H9 (cell line): ENCODE results near the gene TSPAN13. TPM values are rescaled to one million over a fixed set of nuclear protein-coding genes. Genes with fewer than 3 reads are reported as not detected.

Experiments
- DNase-seq: peaks from one replicate; pipeline ENCODE4 v3.0.0-alpha.2; 2017
- H2AFZ ChIP-seq: one replicate; pipeline ENCODE4 v1.6.1; 2013; ENCODE audit warnings: mild to moderate bottlenecking, low read length, control low read depth, moderate library complexity
- H2AK5ac ChIP-seq: 2 replicates; pipeline ENCODE4 v1.6.1; 2013; ENCODE audit warnings: low read length, control low read depth, mixed read lengths; ENCODE audit not compliant: insufficient read length
- H2BK120ac ChIP-seq: one replicate; pipeline ENCODE4 v1.6.1; 2013; ENCODE audit warnings: low read depth, mild to moderate bottlenecking, low read length, control low read depth, inconsistent platforms; ENCODE audit not compliant: poor library complexity, severe bottlenecking
- H2BK12ac ChIP-seq: 2 replicates; pipeline ENCODE4 v1.6.1; 2013; ENCODE audit warnings: low read length, control low read depth, mixed read lengths, low read depth; ENCODE audit not compliant: insufficient read length
- H2BK15ac ChIP-seq: 2 replicates; pipeline ENCODE4 v1.6.1; 2013; ENCODE audit warnings: low read depth, low read length, control low read depth
- H2BK20ac ChIP-seq: one replicate; pipeline ENCODE4 v1.6.1; 2013; ENCODE audit warnings: low read depth, mild to moderate bottlenecking, low read length, control low read depth, inconsistent platforms; ENCODE audit not compliant: poor library complexity, severe bottlenecking
- H2BK5ac ChIP-seq: 2 replicates; pipeline ENCODE4 v1.6.1; 2013; ENCODE audit warnings: low read length, control low read depth, mixed read lengths; ENCODE audit not compliant: insufficient read length
- H3K14ac ChIP-seq: 2 replicates; pipeline ENCODE4 v1.6.1; 2013; ENCODE audit warnings: low read length, control low read depth; ENCODE audit not compliant: insufficient read depth
- H3K18ac ChIP-seq: 2 replicates; pipeline ENCODE4 v1.6.1; 2013; ENCODE audit warnings: low read depth, mild to moderate bottlenecking, mixed read lengths, low read length, control low read depth; ENCODE audit not compliant: insufficient read length
- H3K23ac ChIP-seq: 2 replicates; pipeline ENCODE4 v1.6.1; 2013; ENCODE audit warnings: low read length, control low read depth, mixed read lengths, low read depth; ENCODE audit not compliant: insufficient read length
- H3K23me2 ChIP-seq: 2 replicates; pipeline ENCODE4 v1.6.1; 2013; ENCODE audit warnings: low read depth, mild to moderate bottlenecking, mixed read lengths, low read length, control low read depth; ENCODE audit not compliant: insufficient read length, poor library complexity, severe bottlenecking
- H3K27ac ChIP-seq: 2 replicates; pipeline ENCODE4 v1.5.1; 2013; ENCODE audit warnings: low read length, control low read depth, mixed read lengths, low read depth; ENCODE audit not compliant: insufficient read length
- H3K27me3 ChIP-seq: 2 replicates; pipeline ENCODE4 v1.6.1; 2013; ENCODE audit warnings: low read length, control low read depth, inconsistent platforms; ENCODE audit not compliant: insufficient read depth
- H3K4ac ChIP-seq: 2 replicates; pipeline ENCODE4 v1.6.1; 2013; ENCODE audit warnings: low read depth, mild to moderate bottlenecking, control low read depth, inconsistent platforms, low read length, moderate library complexity
- H3K4me1 ChIP-seq: 2 replicates; pipeline ENCODE4 v1.6.1; 2013; ENCODE audit warnings: low read length, control low read depth, inconsistent platforms; ENCODE audit not compliant: insufficient read depth
- H3K4me2 ChIP-seq: 2 replicates; pipeline ENCODE4 v1.6.1; 2013; ENCODE audit warnings: low read length, control low read depth, mixed read lengths; ENCODE audit not compliant: insufficient read length, insufficient read depth
- H3K56ac ChIP-seq: 2 replicates; pipeline ENCODE4 v1.6.1; 2013; ENCODE audit warnings: low read depth, mild to moderate bottlenecking, mixed read lengths, low read length, control low read depth; ENCODE audit not compliant: insufficient read length
- H3K79me1 ChIP-seq: 2 replicates; pipeline ENCODE4 v1.6.1; 2013; ENCODE audit warnings: low read depth, mild to moderate bottlenecking, moderate library complexity, low read length, control low read depth, inconsistent platforms; ENCODE audit not compliant: insufficient read depth, poor library complexity, severe bottlenecking
- H3K79me2 ChIP-seq: 2 replicates; pipeline ENCODE4 v1.6.1; 2013; ENCODE audit warnings: low read length, control low read depth, inconsistent platforms; ENCODE audit not compliant: insufficient read depth
- H3K9ac ChIP-seq: 2 replicates; pipeline ENCODE4 v1.6.1; 2013; ENCODE audit warnings: low read length, control low read depth, mixed read lengths; ENCODE audit not compliant: insufficient read length; ENCODE audit errors: extremely low read depth
- H3K9me3 ChIP-seq: one replicate; pipeline ENCODE4 v1.6.1; 2013; ENCODE audit warnings: low read depth, low read length, inconsistent platforms; ENCODE audit not compliant: control insufficient read depth
- H3T11ph ChIP-seq: one replicate; pipeline ENCODE4 v1.6.1; 2013; ENCODE audit warnings: mild to moderate bottlenecking, low read length, control low read depth, inconsistent platforms
- H4K20me1 ChIP-seq: one replicate; pipeline ENCODE4 v1.6.1; 2013; ENCODE audit not compliant: control insufficient read depth, insufficient read length, insufficient read depth
- H4K5ac ChIP-seq: 2 replicates; pipeline ENCODE4 v1.6.1; 2013; ENCODE audit warnings: low read depth, mild to moderate bottlenecking, mixed read lengths, low read length, control low read depth; ENCODE audit not compliant: insufficient read length
- H4K8ac ChIP-seq: replicated peaks from 2 replicates; pipeline ENCODE4 v1.6.1; 2013; ENCODE audit warnings: low read length, control low read depth, mixed read lengths, low read depth; ENCODE audit not compliant: insufficient read length
- H4K91ac ChIP-seq: 2 replicates; pipeline ENCODE4 v1.6.1; 2013; ENCODE audit warnings: low read depth, mild to moderate bottlenecking, moderate library complexity, mixed read lengths, low read length, control low read depth; ENCODE audit not compliant: insufficient read length
- H3K27ac Mint-ChIP-seq, 3 experiments: 2 replicates in 2 of 3; 3 replicates in 1 of 3; pipeline ENCODE4 v1.8.0; 2020 to 2021; ENCODE audit warnings: mixed read lengths in 3 of 3, mild to moderate bottlenecking in 1 of 3, moderate library complexity in 1 of 3
- H3K27me3 Mint-ChIP-seq: 2 replicates; pipeline ENCODE4 v1.8.0; 2021; ENCODE audit warnings: low read depth, mild to moderate bottlenecking, moderate library complexity, mixed read lengths
- H3K36me3 Mint-ChIP-seq, 3 experiments: 2 replicates in 2 of 3; 3 replicates in 1 of 3; pipeline ENCODE4 v1.8.0; 2020 to 2021; ENCODE audit warnings: low read depth in 3 of 3, mixed read lengths in 3 of 3; ENCODE audit not compliant: insufficient read depth in 1 of 3
- H3K4me1 Mint-ChIP-seq, 2 experiments: 2 replicates each; pipeline ENCODE4 v1.8.0; 2020; ENCODE audit warnings: mixed read lengths in 2 of 2
- H3K4me3 Mint-ChIP-seq, 2 experiments: 2 replicates in 1 of 2; 3 replicates in 1 of 2; pipeline ENCODE4 v1.8.0; 2020 to 2021; ENCODE audit warnings: mild to moderate bottlenecking in 2 of 2, mixed read lengths in 2 of 2, moderate library complexity in 1 of 2
- H3K9me3 Mint-ChIP-seq, 2 experiments: 2 replicates in 1 of 2; 3 replicates in 1 of 2; pipeline ENCODE4 v1.8.0; 2020; ENCODE audit warnings: mild to moderate bottlenecking in 2 of 2, mixed read lengths in 2 of 2, moderate library complexity in 1 of 2
- CTCF ChIP-seq: fragments of 200-600 bp; sonication (generic); conservative IDR thresholded peaks from 3 replicates; pipeline ENCODE4 v1.8.0; 2021; ENCODE audit warnings: antibody characterized with exemption, mild to moderate bottlenecking
- WGBS: extraction: QIAGEN DNeasy Blood & Tissue Kit; methylation state at CpG from one replicate; pipeline ENCODE4 v1.1.7; 2013; ENCODE audit warnings: missing lambda C conversion rate, low lambda C conversion rate, mixed read lengths; ENCODE audit not compliant: insufficient read length; ENCODE audit errors: extremely low coverage; 5-methylcytosine and 5-hydroxymethylcytosine counted together
- total RNA-seq: library from RNA; stranded (reverse); gene quantifications from 2 replicates; pipeline ENCODE4 v1.2.1, GENCODE V29; 2021

Gene TSPAN13
- total RNA-seq, 1 experiment from 2014 or later, result 18.7 TPM

- H3K9me3 Mint-ChIP-seq, result no peaks in the 10 kb centered on the region
- no peak for TF ChIP-seq CTCF
- no peak overlapping the region for H2BK15ac ChIP-seq
- H3K27me3 Mint-ChIP-seq, result no peaks in the 10 kb centered on the region
- no peak overlapping the region for H4K91ac ChIP-seq
- H4K8ac ChIP-seq, result no peak overlapping the region
- H3K4me1 ChIP-seq, result no peaks in the 10 kb centered on the region
- no peak overlapping the region for H2AK5ac ChIP-seq
- H2BK12ac ChIP-seq, result no peak overlapping the region
- no peak for DNase-seq
- H4K5ac ChIP-seq, result no peak overlapping the region
- no peaks in the 10 kb centered on the region for H3K79me2 ChIP-seq
- no peak overlapping the region for H3K9ac ChIP-seq
- no peaks in the 10 kb centered on the region for H4K20me1 ChIP-seq
- H2BK5ac ChIP-seq, result no peak overlapping the region
- no peak overlapping the region for H3K27ac Mint-ChIP-seq
- H3K23me2 ChIP-seq, result no peaks in the 10 kb centered on the region
- no peak overlapping the region for H3K27ac ChIP-seq
- H3T11ph ChIP-seq, result no peak overlapping the region
- no peak overlapping the region for H2BK120ac ChIP-seq
- H3K4me2 ChIP-seq, result no peak overlapping the region
- H2BK20ac ChIP-seq, result no peak overlapping the region
- WGBS, result no CpG with 5 or more reads among the region's 2 CpGs
- H3K18ac ChIP-seq, result no peak overlapping the region
- no peak overlapping the region for H3K4me3 Mint-ChIP-seq
- H3K79me1 ChIP-seq, result no peaks in the 10 kb centered on the region
- H3K36me3 Mint-ChIP-seq, result no peaks in the 10 kb centered on the region
- no peak overlapping the region for H2AFZ ChIP-seq
- H3K27me3 ChIP-seq, result no peaks in the 10 kb centered on the region
- peaks cover 6% of the 10 kb centered on the region in 2 experiments; a peak in 3 of 4 replicates for H3K4me1 Mint-ChIP-seq
- no peak overlapping the region for H3K4ac ChIP-seq
- no peaks in the 10 kb centered on the region for H3K9me3 ChIP-seq
- no peak overlapping the region for H3K23ac ChIP-seq
- H3K14ac ChIP-seq, result no peak overlapping the region
- H3K56ac ChIP-seq, result no peak overlapping the region
These were observed 56.6 kb downstream of the TSPAN13 start for GRCh38 chr7:16810112-16810511.
